GM03348 (cell line): ENCODE results near the gene CEP162.
"Not testable (repeated sequence)": the region's sequence is repeated elsewhere in the genome, so short reads cannot be mapped to it uniquely, and the experiment has no call there.

Experiments used
- DNase-seq: peaks from one replicate; pipeline ENCODE4 v3.0.0; 2012; ENCODE audit warnings: low spot score

The CEP162 gene

DNA sequence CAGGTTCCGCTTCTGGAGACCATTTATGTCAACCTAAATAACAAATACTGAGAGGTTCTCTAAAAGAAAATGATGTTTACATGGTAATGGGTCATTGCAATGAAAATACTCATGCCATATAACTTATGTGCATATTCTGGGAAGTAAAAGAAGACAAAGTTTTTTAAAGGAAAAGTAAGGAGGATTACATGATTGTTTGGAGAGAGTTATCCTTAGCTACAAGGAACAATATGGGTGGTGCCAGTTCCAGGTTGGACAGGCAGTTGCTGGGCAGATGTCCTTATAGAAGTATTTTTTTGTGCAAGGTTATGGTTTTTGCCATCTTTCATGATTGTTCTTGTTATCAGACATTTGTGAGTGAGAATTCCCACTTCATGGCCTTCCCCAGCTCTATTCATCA is 141.4 kb downstream of the CEP162 start:
- no peak for DNase-seq

- DNase-seq = not testable (repeated sequence)
Measured at GRCh38 chr6:84084705-84085104, 142.7 kb downstream of the CEP162 start.

DNA sequence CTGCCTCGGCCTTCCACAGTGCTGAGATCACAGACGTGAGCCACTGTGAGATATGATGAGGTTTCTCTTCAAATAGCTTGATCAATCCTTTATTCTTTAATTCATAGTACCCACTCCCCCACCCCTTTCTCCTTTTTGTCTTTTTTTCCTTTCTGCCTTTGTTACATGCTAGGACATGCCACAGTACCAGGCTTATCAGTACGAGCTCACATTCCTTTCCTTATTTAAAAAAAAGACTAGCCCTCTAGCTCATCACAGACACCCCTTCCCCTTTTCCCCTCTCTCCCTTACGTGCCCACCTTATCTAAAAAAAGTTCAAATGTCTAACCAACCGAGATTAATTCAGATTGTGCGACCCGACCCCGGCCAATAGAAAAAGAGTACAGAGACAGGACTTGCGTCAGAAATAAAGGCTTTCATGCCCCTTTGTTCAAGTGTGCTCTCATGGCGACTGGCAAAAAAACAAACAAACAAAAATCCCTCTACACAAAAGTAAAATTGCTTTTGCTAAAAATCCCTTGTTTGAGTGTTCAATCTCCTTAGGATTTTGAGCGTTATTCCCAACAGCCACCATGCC is 144.7 kb downstream of the CEP162 start:
- no peak for DNase-seq

DNA sequence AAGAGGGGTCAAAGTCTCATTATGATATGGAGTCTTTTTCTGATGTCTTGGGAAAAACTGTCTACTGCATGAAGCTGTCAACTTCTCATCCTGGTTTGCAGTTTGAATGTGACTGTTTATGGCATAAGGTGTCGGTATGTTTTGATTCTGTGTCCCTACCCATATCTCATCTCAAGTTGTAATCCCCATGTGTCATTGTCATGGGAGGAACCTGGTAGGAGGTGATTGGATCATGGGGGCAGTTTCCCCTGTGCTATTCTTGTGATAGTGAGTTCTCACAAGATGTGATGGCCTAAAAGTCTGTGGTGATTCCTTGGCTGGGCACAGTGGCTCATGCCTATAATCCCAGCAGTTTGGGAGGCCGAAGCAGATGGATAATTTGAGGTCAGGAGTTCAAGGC is 146.2 kb downstream of the CEP162 start:
- DNase-seq = no peak

GRCh38 chr6:84078335-84078734 is 149.1 kb downstream of the CEP162 start:
- no peak for DNase-seq

GRCh38 chr6:84077645-84078044 is 149.8 kb downstream of the CEP162 start:
- no peak for DNase-seq

GRCh38 chr6:84074988-84075781 is 152.3 kb downstream of the CEP162 start:
- peak; percentile 20 for DNase-seq
